GM12872 (cell line): ENCODE results near the gene AP1M1.

Experiments used
- TF ChIP-seq, protein P1 (sequence below): IDR thresholded peaks from 3 replicates; pipeline ENCODE4 v1.5.1; 2011; ENCODE audit warnings: low read depth, mild to moderate bottlenecking, low read length, moderate library complexity; ENCODE audit not compliant: insufficient read depth

The AP1M1 gene

DNA sequence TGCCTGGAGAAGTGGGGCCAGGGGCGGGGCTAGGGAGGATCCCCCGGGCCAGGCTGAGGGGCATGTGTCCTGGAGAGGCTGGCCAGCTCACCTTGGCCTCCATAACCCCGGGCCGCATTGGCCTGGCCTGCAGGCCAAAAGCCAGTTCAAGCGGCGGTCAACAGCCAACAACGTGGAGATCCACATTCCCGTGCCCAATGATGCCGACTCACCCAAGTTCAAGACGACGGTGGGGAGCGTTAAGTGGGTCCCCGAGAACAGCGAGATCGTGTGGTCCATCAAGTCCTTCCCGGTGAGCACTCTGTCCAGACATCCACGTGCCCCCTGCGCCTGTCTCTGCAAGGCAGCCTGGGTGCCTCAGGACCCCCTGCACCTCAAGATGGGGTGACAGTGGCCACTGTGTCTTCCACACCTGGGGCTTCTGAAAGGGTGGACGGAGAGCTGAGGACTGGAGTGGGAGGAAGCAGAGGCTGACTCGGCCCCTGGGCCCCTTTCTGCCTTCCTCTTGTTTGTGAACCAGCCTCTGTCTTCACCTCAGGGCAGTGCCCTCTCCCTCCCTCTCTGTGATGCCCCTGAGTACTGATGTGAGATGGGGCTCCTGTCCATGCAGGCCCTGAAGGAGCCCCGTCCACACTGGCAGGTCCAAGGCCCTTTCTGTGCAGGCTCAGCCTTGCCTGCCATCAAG, 31.1 kb downstream of the AP1M1 start:
- TF ChIP-seq, protein P1, sequence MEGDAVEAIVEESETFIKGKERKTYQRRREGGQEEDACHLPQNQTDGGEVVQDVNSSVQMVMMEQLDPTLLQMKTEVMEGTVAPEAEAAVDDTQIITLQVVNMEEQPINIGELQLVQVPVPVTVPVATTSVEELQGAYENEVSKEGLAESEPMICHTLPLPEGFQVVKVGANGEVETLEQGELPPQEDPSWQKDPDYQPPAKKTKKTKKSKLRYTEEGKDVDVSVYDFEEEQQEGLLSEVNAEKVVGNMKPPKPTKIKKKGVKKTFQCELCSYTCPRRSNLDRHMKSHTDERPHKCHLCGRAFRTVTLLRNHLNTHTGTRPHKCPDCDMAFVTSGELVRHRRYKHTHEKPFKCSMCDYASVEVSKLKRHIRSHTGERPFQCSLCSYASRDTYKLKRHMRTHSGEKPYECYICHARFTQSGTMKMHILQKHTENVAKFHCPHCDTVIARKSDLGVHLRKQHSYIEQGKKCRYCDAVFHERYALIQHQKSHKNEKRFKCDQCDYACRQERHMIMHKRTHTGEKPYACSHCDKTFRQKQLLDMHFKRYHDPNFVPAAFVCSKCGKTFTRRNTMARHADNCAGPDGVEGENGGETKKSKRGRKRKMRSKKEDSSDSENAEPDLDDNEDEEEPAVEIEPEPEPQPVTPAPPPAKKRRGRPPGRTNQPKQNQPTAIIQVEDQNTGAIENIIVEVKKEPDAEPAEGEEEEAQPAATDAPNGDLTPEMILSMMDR: no peak

DNA sequence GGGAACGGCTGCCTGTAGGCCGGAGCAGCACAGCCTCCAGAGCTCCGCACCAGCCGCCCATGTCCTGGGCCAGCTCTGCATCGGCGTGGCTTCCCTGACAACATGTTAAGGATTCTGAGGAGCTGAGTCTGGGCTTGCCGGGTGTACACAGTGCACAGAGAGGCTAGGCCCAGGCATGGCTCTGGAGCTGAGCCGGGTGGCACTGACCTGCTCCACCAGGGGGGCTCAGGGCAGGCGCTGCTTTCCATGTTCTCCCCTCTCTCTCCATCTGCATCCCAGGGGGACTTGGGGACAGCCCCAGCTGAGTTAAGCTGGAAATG, 31.6 kb downstream of the AP1M1 start:
- TF ChIP-seq, protein P1: no peak

DNA sequence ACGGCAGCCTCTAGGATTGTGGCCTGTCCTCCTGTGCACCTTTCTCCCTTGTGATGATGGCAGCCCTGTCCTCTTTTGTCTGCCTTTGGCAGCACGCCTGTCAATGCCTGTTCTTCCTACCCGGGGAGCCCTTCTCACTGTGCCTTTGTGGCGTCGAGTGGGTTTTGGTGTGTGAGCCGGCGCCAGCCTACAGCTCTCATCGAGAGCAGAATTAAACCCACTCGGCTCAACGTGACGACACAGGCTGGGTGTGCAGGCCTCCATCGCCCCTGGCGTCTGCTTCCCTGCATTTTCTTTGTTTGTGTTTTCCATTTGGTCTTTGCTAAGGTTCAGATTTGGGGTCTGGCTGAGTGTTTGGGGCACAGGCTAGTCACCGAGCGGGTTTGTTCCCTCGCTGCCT, 34.4 kb downstream of the AP1M1 start:
- TF ChIP-seq, protein P1: no peak

DNA sequence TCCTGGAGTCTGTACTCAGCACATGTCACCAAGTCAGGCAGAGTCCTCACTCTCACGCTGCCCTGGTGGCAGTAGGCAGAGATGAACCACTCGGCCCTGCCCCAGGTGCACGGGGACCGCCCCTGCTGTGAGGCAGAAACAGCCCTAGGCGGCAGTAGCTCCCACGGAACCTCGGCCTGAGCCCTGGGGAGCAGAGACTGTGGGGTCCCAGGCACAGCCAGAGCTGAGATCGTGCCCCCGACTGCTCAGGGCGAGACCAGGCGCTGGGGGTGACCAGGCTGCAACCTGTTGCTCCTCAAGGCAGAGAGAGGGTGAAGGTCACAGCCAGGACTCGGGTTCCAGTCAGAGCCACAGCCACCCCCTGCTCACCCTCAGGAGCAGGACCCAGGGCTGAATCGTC, 34.9 kb downstream of the AP1M1 start:
- TF ChIP-seq, protein P1: no peak

DNA sequence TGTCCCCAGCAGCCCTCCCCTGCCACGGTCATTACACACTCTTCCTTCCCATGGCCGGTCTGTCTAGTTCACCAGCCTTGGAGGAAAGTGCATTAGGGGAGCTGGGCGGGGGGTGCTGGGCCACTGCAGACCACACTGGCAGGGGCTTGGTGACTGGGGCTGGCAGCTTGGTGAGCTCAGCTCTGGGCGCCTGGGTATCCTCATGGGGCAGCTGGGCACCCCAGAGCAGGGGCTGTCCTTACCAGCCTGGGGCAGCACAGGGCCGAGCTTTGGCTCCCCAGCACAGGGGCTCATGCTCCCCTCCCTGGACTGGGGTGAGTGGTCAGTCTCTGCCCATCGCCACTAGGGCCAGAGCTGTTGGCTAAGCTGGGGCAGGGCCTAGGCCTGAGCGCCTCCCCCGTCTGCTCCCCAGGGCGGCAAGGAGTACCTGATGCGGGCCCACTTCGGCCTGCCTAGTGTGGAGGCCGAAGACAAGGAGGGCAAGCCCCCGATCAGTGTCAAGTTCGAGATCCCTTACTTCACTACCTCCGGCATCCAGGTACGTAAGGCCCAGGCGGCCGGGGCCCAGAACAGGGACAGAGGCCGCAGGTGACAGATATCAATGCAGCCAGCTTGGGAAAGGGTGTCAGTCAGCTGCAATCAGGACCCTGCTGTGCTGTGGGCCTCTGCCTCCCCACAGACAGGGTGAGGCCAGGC, 35.5 kb downstream of the AP1M1 start:
- TF ChIP-seq, protein P1: no peak

DNA sequence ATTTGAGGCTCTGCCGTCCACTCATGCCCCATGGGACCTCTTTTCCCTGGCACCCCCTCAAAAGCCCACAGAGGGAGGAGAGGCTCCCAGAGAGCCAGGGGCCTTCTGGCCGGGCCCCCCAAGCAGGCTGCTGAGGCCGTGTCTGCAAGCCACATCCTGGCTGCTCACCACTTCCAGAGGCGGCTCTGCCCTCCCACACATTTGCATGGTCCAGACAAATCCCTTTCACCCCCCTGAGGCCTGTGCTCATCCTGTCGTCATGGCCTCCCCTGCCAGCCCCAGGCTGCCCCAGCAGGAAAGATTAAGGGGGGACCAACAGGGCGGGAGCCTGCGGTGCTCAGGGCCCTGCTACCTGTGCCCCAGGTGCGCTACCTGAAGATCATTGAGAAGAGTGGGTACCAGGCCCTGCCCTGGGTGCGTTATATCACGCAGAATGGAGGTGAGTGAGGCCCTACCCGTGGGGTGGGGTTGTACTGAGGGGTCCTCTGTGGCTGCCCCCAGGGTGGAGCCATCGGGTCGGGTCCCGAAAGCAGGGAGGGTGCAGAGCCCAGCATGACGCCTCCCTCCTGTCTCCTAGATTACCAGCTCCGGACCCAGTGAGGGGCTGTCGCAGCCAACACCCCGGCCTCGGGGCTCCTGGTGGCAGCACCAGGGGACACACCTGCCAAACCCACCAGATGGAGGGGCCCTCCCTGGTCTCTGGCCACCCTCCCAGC, 36.3 kb downstream of the AP1M1 start:
- TF ChIP-seq, protein P1: no peak
